Upper lobe of right lung (tissue), 1 donor: ENCODE results near the gene PRSS2. TPM values are rescaled to one million over a fixed set of nuclear protein-coding genes. Genes with fewer than 3 reads are reported as not detected.
A peak's percentile ranks its signal among the peaks of the same experiment; 100 is the strongest.
"Not testable (repeated sequence)": the region's sequence is repeated elsewhere in the genome, so short reads cannot be mapped to it uniquely, and the experiment has no call there.

ENCODE experiments used
- ATAC-seq: fragments of 200-7000 bp; cut with Tn5 transposase; one replicate; pipeline ENCODE4 v1.9.1; 2020; ENCODE audit warnings: mild to moderate bottlenecking, moderate library complexity
- DNase-seq: peaks from one replicate; pipeline ENCODE4 v3.0.0-alpha.2; 2020
- H3K27ac ChIP-seq: fragments of 200-600 bp; one replicate; pipeline ENCODE4 v1.8.0; 2022
- H3K27me3 ChIP-seq: fragments of 200-600 bp; one replicate; pipeline ENCODE4 v1.8.0; 2022; ENCODE audit warnings: mild to moderate bottlenecking
- H3K36me3 ChIP-seq: fragments of 200-600 bp; one replicate; pipeline ENCODE4 v1.8.0; 2022
- H3K4me1 ChIP-seq: fragments of 200-600 bp; one replicate; pipeline ENCODE4 v1.8.0; 2022
- H3K4me3 ChIP-seq: fragments of 200-600 bp; one replicate; pipeline ENCODE4 v1.8.0; 2022; ENCODE audit warnings: mild to moderate bottlenecking
- H3K9me3 ChIP-seq: fragments of 200-600 bp; one replicate; pipeline ENCODE4 v1.8.0; 2022
- CTCF ChIP-seq: fragments of 200-600 bp; IDR thresholded peaks from one replicate; pipeline ENCODE4 v1.8.0; 2022; ENCODE audit warnings: antibody characterized with exemption
- intact Hi-C: fragments of 100-400 bp; cut with DNase I; formaldehyde crosslinking; loops from one replicate; pipeline ENCODE4 v1.11.0; 2022
- total RNA-seq: library from RNA; stranded (reverse); fragmentation: NEBNext Ultra II Directional; extraction: Animal tissue kit (Norgen Biotek cat#: 25700); gene quantifications from one replicate; pipeline ENCODE4 v1.2.1, GENCODE V29; 2021
- donor health status: DM: no; HTN: yes; CAD: no; lungs with severe emphysema.

The PRSS2 gene
- total RNA-seq, 1 donor from 2014 or later, result not detected

GRCh38 chr7:142740786-142741185, 30.0 kb upstream of the PRSS2 start:
- DNase-seq (no peak), ATAC-seq (no peak)
- Histone ChIP-seq H3K36me3 (no peaks in the 10 kb centered on the region), H3K27me3 (peaks cover 4% of the 10 kb centered on the region), H3K27ac (no peak overlapping the region), H3K9me3 (no peaks in the 10 kb centered on the region), H3K4me1 (no peaks in the 10 kb centered on the region), H3K4me3 (no peak overlapping the region)
- intact Hi-C loops, result no loop called here
- no peak for TF ChIP-seq CTCF

- H3K4me1 ChIP-seq, H3K9me3 ChIP-seq, H3K4me3 ChIP-seq, H3K27ac ChIP-seq, H3K36me3 ChIP-seq, DNase-seq, intact Hi-C loops, H3K27me3 ChIP-seq, ATAC-seq: not testable (repeated sequence)
These were observed 28.8 kb upstream of the PRSS2 start for GRCh38 chr7:142741932-142742331.

GRCh38 chr7:142745091-142745635, 25.6 kb upstream of the PRSS2 start:
- no peak for TF ChIP-seq CTCF
- intact Hi-C loops, result no loop called here
- H3K4me3 ChIP-seq, result no peak overlapping the region
- H3K27me3 ChIP-seq, result no peaks in the 10 kb centered on the region
- DNase-seq (no peak), ATAC-seq (no peak)
- no peaks in the 10 kb centered on the region for H3K9me3 ChIP-seq
- H3K36me3 ChIP-seq, result no peaks in the 10 kb centered on the region
- H3K4me1 ChIP-seq, result no peaks in the 10 kb centered on the region
- H3K27ac ChIP-seq, result no peak overlapping the region

- no peak for TF ChIP-seq CTCF
- ATAC-seq (no peak), DNase-seq (no peak)
- H3K27me3 ChIP-seq, result no peaks in the 10 kb centered on the region
- H3K36me3 ChIP-seq, result no peaks in the 10 kb centered on the region
- intact Hi-C loops, result no loop called here
- no peaks in the 10 kb centered on the region for H3K9me3 ChIP-seq
- H3K27ac ChIP-seq, result no peak overlapping the region
- H3K4me3 ChIP-seq, result no peak overlapping the region
- H3K4me1 ChIP-seq, result no peaks in the 10 kb centered on the region
These were observed 25.0 kb upstream of the PRSS2 start for GRCh38 chr7:142745745-142746144.

GRCh38 chr7:142746264-142746663, 24.5 kb upstream of the PRSS2 start:
- intact Hi-C loops, result no loop called here
- Histone ChIP-seq H3K27me3 (no peaks in the 10 kb centered on the region), H3K9me3 (no peaks in the 10 kb centered on the region), H3K4me3 (no peak overlapping the region), H3K36me3 (no peaks in the 10 kb centered on the region), H3K27ac (no peak overlapping the region), H3K4me1 (no peaks in the 10 kb centered on the region)
- no peak for TF ChIP-seq CTCF
- ATAC-seq (peak; percentile 46), DNase-seq (no peak)

- DNase-seq, H3K36me3 ChIP-seq, intact Hi-C loops, H3K9me3 ChIP-seq, H3K4me3 ChIP-seq, ATAC-seq, H3K4me1 ChIP-seq, H3K27me3 ChIP-seq, H3K27ac ChIP-seq: not testable (repeated sequence)
These were observed 22.4 kb upstream of the PRSS2 start for GRCh38 chr7:142748410-142748809.
